ENCODE measurements around the gene KL.
A peak's percentile ranks its signal among the peaks of the same experiment; 100 is the strongest.

The KL gene

GRCh38 chr13:33016414-33017322 is at the start of gene KL:
Gene KL (plus strand): TSS chr13:33016423. CDS start chr13:33016441, 18 bp downstream.
- peak in 1 of 2 donors; percentile 1 for DNase-seq (ENCODE audit: low read depth in 2 of 2)

- no peak for DNase-seq (ENCODE audit: low read depth in 2 of 2)
These were observed 48.5 kb upstream of the KL start for GRCh38 chr13:32967584-32968182.

GRCh38 chr13:32968316-32968715 is 47.9 kb upstream of the KL start:
- no peak for DNase-seq (ENCODE audit: low read depth in 2 of 2)

- DNase-seq (ENCODE audit: low read depth in 2 of 2) = no peak
These were observed 47.4 kb upstream of the KL start for GRCh38 chr13:32968793-32969192.

- no peak for DNase-seq (ENCODE audit: low read depth in 2 of 2)
These were observed 46.7 kb upstream of the KL start for GRCh38 chr13:32969516-32969941.

- DNase-seq (ENCODE audit: low read depth in 2 of 2) = no peak
These were observed 40.0 kb upstream of the KL start for GRCh38 chr13:32976056-32976805.

- DNase-seq (ENCODE audit: low read depth in 2 of 2) = no peak
These were observed 39.3 kb upstream of the KL start for GRCh38 chr13:32976912-32977311.

DNA sequence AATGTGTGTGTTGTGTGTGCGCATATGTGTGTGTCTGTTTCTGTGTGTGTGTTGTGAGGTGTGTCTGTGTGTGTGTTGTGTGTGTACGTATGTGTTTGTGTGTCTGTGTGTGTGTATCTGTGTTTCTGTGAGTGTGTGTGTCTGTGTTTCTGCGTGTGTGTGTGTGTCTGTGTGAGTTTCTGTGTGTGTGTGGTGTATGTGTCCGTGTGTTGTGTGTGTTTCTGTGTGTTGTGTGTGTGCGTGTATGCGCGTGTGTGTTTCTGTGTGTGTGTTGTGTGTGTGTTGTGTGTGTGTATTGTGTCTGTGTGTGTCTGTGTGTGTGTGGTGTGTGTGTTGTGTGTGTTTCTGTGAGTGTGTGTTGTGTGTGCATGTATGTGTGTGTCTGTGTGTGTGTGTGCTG is 38.9 kb upstream of the KL start:
- DNase-seq (ENCODE audit: low read depth in 2 of 2) = no peak

- no peak for DNase-seq (ENCODE audit: low read depth in 2 of 2)
These were observed 37.9 kb upstream of the KL start for GRCh38 chr13:32978278-32978677.

DNA sequence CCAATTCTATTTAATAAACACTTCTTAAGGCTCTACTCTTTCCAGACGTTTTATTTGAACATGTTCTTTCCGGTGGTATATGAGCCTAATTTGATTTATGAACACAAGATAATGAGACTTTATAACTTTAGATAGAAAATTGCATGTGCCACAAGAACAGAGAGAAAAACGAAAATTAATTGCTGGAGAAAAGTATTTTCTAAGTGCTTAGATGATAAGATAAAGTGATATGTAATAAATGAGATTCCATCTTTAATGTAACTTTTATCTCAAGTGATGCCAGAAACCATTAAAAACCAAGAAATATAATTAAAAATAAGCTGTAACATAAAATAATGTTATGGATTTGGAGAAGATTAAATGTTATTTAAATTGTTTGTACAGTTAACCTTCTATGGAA is 33.2 kb upstream of the KL start:
- DNase-seq (ENCODE audit: low read depth in 2 of 2) = no peak

DNA sequence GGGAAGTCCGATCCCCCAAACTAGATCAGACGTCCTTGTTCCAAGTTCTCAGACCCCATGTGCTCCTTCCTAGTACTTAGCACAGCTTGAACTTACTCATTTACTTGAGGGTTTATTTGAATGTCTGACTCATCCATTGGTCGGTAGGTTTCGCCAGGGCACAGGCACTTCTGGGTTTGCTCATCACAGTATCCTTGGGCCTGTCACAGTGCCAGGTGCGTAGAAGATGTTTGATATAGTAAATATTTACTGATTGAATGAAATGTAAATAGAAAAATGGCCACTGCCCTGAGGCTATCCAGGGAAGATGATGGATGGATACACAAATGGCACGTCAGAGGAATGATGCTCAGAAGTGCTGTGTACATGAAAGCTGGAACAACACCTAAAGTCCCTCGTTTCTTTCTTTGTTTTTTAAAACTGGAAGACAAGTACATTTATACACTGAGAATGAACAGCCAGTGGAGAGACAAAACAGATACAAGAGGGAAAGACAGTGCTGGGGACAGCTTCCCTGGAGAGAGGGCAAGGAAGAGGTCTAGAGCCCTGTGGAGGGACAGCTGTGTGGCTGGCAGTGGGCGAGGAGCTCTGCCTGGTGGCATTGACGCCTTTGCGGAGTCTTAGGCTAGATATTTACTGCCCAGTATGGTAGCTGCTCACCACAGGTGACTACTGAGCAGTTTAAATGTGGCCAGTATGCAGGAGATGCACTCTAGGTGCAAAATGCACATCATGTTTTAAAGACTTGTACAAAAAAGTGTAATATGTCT is 31.2 kb upstream of the KL start:
- DNase-seq (ENCODE audit: low read depth in 2 of 2) = no peak

DNA sequence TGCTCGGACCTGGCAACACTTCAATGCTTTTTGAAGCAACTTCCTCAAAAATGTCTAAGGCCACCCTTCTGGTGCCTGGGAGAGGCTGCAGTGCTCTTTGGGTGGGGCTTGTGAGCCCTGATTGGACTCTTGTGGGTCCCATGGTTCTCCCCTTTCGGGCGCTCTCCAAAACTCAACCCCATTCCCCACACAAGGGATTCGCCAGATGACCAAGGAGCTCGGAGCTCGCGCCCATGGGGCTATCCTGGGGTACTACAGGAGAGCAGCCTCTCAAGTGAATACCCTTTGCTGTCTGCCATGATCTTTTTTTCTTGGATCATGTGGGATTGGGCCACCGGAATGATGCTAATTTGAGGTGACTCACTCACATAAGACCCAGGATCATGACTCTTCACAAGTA is 29.7 kb upstream of the KL start:
- no peak for DNase-seq (ENCODE audit: low read depth in 2 of 2)

GRCh38 chr13:32987462-32987861 is 28.8 kb upstream of the KL start:
- no peak for DNase-seq (ENCODE audit: low read depth in 2 of 2)

- no peak for DNase-seq (ENCODE audit: low read depth in 2 of 2)
These were observed 27.5 kb upstream of the KL start for GRCh38 chr13:32988608-32989289.

GRCh38 chr13:32989290-32989667 is 26.9 kb upstream of the KL start:
- no peak for DNase-seq (ENCODE audit: low read depth in 2 of 2)

DNA sequence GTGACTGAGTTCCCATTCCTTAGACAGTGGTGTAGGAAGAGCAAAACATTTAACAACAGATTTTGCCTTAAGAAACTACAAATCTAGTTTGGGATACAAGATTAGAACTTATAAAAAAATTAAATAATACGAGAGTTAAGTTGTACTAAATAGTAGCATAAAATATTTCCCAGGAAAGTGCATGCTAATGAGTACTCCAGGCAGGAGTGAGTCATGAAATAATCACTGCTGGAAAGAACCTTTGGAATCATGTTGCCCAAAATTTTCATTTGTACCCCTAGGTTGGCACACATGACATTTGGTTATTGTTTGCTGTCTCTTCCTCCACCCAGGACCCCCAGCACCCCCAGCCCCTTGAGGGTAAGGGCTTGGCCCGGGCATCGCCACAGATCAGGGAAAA is 26.3 kb upstream of the KL start:
- DNase-seq (ENCODE audit: low read depth in 2 of 2) = no peak

- no peak for DNase-seq (ENCODE audit: low read depth in 2 of 2)
These were observed 23.1 kb upstream of the KL start for GRCh38 chr13:32993145-32993544.

DNA sequence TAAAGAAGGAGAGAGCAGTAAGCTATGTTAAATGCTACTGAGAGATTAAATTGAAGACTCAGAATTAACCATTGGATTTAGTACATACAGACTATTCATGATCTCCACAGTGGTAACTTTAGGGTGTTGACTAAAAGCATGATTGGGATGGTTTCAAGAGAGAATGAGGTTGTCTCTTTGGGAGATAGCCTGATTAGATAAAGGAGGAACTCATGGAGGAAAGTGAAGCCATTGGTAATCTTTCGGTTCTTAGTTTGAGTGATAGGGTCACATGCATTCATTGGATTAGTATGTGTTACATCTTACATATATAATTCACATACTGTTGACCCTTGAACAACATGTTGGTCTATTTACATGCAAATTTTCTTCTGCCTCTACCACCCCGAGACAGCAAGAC is 18.8 kb upstream of the KL start:
- DNase-seq (ENCODE audit: low read depth in 2 of 2) = no peak

GRCh38 chr13:32998966-32999365 is 17.3 kb upstream of the KL start:
- DNase-seq (ENCODE audit: low read depth in 2 of 2) = no peak

DNA sequence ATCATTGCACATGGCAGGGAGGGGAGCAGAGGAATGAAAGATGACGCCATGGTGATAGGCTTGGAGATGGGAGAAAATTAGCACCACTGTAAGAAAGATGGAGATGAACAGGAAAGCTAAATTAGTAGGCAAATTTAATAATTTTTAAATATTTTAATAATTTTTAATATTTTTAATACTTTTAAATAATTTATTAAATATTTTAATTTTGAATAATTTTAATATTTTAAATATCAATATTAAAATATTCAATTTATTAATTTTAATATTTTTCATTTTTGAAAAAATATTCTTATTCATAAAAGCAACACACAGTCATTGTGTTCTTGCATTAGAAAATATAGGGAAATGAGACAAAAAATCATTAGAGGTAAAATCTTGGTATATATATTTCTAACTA is 15.9 kb upstream of the KL start:
- DNase-seq (ENCODE audit: low read depth in 2 of 2) = no peak

DNA sequence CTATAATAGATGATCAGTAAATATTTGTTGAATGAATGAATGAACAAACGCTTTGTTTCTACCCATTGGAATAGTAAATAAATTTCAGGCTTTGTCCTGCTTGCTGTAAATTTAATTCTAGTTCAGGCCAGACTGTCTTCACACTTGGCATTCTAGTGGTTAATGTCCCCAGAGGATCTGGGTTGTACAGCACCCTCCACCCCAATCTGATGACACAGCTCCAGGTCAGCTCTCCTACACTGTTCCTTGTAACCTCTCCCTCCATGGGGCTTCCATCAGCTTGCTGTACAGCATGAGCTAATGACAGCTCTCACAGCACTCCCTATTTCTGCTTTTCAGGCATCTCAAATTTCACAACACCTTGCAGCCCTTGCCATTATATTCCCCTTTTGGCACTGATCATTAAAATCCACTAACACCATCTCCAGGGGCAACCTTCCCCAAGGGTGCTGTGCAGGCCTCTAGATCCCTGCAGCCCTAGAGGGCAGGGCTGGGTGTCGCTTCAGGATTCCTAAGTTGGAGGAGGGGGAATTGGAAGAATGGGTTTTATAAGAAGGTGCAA is 12.7 kb upstream of the KL start:
- DNase-seq (ENCODE audit: low read depth in 2 of 2) = no peak
